Measurements from ENCODE around the gene GTF2H2C. TPM values are rescaled to one million over a fixed set of nuclear protein-coding genes. Genes with fewer than 3 reads are reported as not detected.

The GTF2H2C gene
- polyA plus RNA-seq, 1 donor from 2014 or later = 20.5 TPM

- Histone ChIP-seq H3K4me3 (ENCODE audit: low read length) (no peak overlapping the region), H3K9ac (ENCODE audit: low read length) (no peak overlapping the region), H2AFZ (ENCODE audit: low read depth, low read length) (no peak overlapping the region), H3K27me3 (ENCODE audit: insufficient read depth, low read depth, low read length) (no peaks in the 10 kb centered on the region), H3K9me3 (ENCODE audit: low read length) (no peaks in the 10 kb centered on the region), H3K36me3 (ENCODE audit: insufficient read depth, low read length) (no peaks in the 10 kb centered on the region), H4K20me1 (ENCODE audit: insufficient read depth) (no peaks in the 10 kb centered on the region), H3K4me2 (ENCODE audit: low read length) (no peak overlapping the region), H3K79me2 (replicated peaks; ENCODE audit: insufficient read depth, low read length) (no peaks in the 10 kb centered on the region), H3F3A (ENCODE audit: insufficient read depth, low read length, poor library complexity, severe bottlenecking) (no peaks in the 10 kb centered on the region), H3K27ac (ENCODE audit: low read length) (no peak overlapping the region), H3K9me2 (ENCODE audit: insufficient read depth, low read length) (no peaks in the 10 kb centered on the region)
- TF ChIP-seq TAF1 (IDR thresholded peaks at IDR 0.05; ENCODE audit: low read depth) (no peak), POLR2AphosphoS5 (IDR thresholded peaks at IDR 0.05) (no peak), EZH2 (IDR thresholded peaks at IDR 0.05; ENCODE audit: borderline replicate concordance, insufficient read depth, low read length, poor library complexity, severe bottlenecking) (no peak), RAD21 (conservative IDR thresholded peaks at IDR 0.05) (no peak), SMC3 (conservative IDR thresholded peaks at IDR 0.05; ENCODE audit: poor library complexity) (no peak), CTCF (IDR thresholded peaks at IDR 0.05; ENCODE audit: poor library complexity, severe bottlenecking) (no peak), MXI1 (conservative IDR thresholded peaks at IDR 0.05; ENCODE audit: poor library complexity, severe bottlenecking) (no peak), EP300 (conservative IDR thresholded peaks at IDR 0.05; ENCODE audit: poor library complexity, severe bottlenecking) (no peak)
- TF ChIP-seq, protein P1, sequence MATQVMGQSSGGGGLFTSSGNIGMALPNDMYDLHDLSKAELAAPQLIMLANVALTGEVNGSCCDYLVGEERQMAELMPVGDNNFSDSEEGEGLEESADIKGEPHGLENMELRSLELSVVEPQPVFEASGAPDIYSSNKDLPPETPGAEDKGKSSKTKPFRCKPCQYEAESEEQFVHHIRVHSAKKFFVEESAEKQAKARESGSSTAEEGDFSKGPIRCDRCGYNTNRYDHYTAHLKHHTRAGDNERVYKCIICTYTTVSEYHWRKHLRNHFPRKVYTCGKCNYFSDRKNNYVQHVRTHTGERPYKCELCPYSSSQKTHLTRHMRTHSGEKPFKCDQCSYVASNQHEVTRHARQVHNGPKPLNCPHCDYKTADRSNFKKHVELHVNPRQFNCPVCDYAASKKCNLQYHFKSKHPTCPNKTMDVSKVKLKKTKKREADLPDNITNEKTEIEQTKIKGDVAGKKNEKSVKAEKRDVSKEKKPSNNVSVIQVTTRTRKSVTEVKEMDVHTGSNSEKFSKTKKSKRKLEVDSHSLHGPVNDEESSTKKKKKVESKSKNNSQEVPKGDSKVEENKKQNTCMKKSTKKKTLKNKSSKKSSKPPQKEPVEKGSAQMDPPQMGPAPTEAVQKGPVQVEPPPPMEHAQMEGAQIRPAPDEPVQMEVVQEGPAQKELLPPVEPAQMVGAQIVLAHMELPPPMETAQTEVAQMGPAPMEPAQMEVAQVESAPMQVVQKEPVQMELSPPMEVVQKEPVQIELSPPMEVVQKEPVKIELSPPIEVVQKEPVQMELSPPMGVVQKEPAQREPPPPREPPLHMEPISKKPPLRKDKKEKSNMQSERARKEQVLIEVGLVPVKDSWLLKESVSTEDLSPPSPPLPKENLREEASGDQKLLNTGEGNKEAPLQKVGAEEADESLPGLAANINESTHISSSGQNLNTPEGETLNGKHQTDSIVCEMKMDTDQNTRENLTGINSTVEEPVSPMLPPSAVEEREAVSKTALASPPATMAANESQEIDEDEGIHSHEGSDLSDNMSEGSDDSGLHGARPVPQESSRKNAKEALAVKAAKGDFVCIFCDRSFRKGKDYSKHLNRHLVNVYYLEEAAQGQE (IDR thresholded peaks at IDR 0.05; ENCODE audit: borderline replicate concordance) = no peak
Measured at GRCh38 chr5:69525490-69525889, 34.5 kb upstream of the GTF2H2C start.

GRCh38 chr5:69526660-69527059, 33.3 kb upstream of the GTF2H2C start:
- no peak overlapping the region for H3K9ac ChIP-seq (ENCODE audit: low read length)
- no peak overlapping the region for H3K27ac ChIP-seq (ENCODE audit: low read length)
- no peak overlapping the region for H3K4me3 ChIP-seq (ENCODE audit: low read length)
- H3K36me3 ChIP-seq (ENCODE audit: insufficient read depth, low read length) = no peaks in the 10 kb centered on the region
- no peak overlapping the region for H3K4me2 ChIP-seq (ENCODE audit: low read length)
- no peaks in the 10 kb centered on the region for H3K79me2 ChIP-seq (replicated peaks; ENCODE audit: insufficient read depth, low read length)
- no peaks in the 10 kb centered on the region for H3K9me3 ChIP-seq (ENCODE audit: low read length)
- H4K20me1 ChIP-seq (ENCODE audit: insufficient read depth) = no peaks in the 10 kb centered on the region
- H3K9me2 ChIP-seq (ENCODE audit: insufficient read depth, low read length) = no peaks in the 10 kb centered on the region
- no peak overlapping the region for H2AFZ ChIP-seq (ENCODE audit: low read depth, low read length)
- H3F3A ChIP-seq (ENCODE audit: insufficient read depth, low read length, poor library complexity, severe bottlenecking) = no peaks in the 10 kb centered on the region
- H3K27me3 ChIP-seq (ENCODE audit: insufficient read depth, low read depth, low read length) = no peaks in the 10 kb centered on the region
- TF ChIP-seq TAF1 (IDR thresholded peaks at IDR 0.05; ENCODE audit: low read depth) (no peak), MXI1 (conservative IDR thresholded peaks at IDR 0.05; ENCODE audit: poor library complexity, severe bottlenecking) (no peak), SMC3 (conservative IDR thresholded peaks at IDR 0.05; ENCODE audit: poor library complexity) (no peak), CTCF (IDR thresholded peaks at IDR 0.05; ENCODE audit: poor library complexity, severe bottlenecking) (no peak), POLR2AphosphoS5 (IDR thresholded peaks at IDR 0.05) (no peak), EZH2 (IDR thresholded peaks at IDR 0.05; ENCODE audit: borderline replicate concordance, insufficient read depth, low read length, poor library complexity, severe bottlenecking) (no peak), RAD21 (conservative IDR thresholded peaks at IDR 0.05) (no peak), EP300 (conservative IDR thresholded peaks at IDR 0.05; ENCODE audit: poor library complexity, severe bottlenecking) (no peak)
- TF ChIP-seq, protein P1 (IDR thresholded peaks at IDR 0.05; ENCODE audit: borderline replicate concordance) = no peak

Measured in neural cell (in vitro differentiated cells).